ENCODE data around the gene NECAB3. TPM values are rescaled to one million over a fixed set of nuclear protein-coding genes. Genes with fewer than 3 reads are reported as not detected.

The NECAB3 gene
- total and polyA plus RNA-seq, 2 of the 13 experiments (the other 11 are each of a cell fraction or from before 2014, with no cell fraction given), result 61.5 to 65.5 TPM

DNA sequence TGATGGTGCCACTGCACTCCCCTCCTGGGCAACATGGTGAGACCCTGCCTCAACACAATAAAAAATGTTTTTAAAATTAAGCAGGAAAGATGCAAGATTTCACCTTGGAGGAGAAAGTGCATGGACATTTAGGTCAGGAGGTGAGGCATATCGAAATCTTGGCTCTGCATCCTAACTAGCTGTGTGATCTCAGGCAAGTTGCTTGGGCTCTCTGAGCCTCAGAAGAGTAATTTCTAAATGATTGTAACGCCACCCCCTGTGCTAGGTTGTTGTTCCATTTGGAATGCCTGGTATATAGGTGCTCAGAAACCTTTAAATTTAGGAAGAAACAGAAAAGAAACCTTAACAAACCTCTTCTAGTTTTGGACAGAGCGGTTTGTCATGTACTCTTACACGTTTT is 48.0 kb downstream of the NECAB3 start:
- DNase-seq (ENCODE audit: low spot score) (no peak), FAIRE-seq (no peak), ATAC-seq (no peak)
- Histone ChIP-seq H3K27me3 (ENCODE audit: control insufficient read depth in 1 of 2, insufficient read depth in 2 of 2, low read length in 2 of 2) (no peaks in the 10 kb centered on the region), H3K4me3 (replicated peaks in 1 of 3; ENCODE audit: insufficient read depth in 1 of 3, low read depth in 2 of 3, low read length in 3 of 3) (no peak overlapping the region), H3K9me3 (ENCODE audit: low read length) (no peaks in the 10 kb centered on the region), H4K20me1 (ENCODE audit: insufficient read depth, low read length) (no peaks in the 10 kb centered on the region), H3K79me2 (ENCODE audit: insufficient read depth, low read length) (no peaks in the 10 kb centered on the region), H3K27ac (ENCODE audit: extremely low read length, insufficient read depth, low read length) (no peak overlapping the region), H3K9ac (ENCODE audit: insufficient read depth, low read depth, low read length) (no peak overlapping the region), H3K4me1 (ENCODE audit: insufficient read depth, low read length) (no peaks in the 10 kb centered on the region), H2AFZ (ENCODE audit: low read length) (no peak overlapping the region), H3K36me3 (replicated peaks in 1 of 2; ENCODE audit: control insufficient read depth in 1 of 2, insufficient read depth in 2 of 2, low read length in 2 of 2) (peaks cover 27 to 73% of the 10 kb centered on the region in 2 experiments), H3K4me2 (ENCODE audit: low read depth, low read length) (no peak overlapping the region)
- 0 out of 2 replicates have a peak, but pooled peaks have one; percentile 2 for TF ChIP-seq ZNF121 (CRISPR knock-in tag; IDR thresholded peaks at IDR 0.05)
- peak; percentile 69; the same call in 1 of the 2 replicates for TF ChIP-seq ZNF768 (CRISPR knock-in tag; IDR thresholded peaks at IDR 0.05)
- TF ChIP-seq ZNF224 (CRISPR knock-in tag; IDR thresholded peaks at IDR 0.05), result no peak
- TF ChIP-seq ZKSCAN1 (IDR thresholded peaks at IDR 0.05; ENCODE audit: low read length), result no peak
- no peak for TF ChIP-seq GATAD1 (CRISPR knock-in tag; IDR thresholded peaks at IDR 0.05)
- intact Hi-C loops (cut with micrococcal nuclease; ENCODE audit: unreplicated experiment) (no loop called here), in situ Hi-C loops (cut with HindIII; ENCODE audit: extremely low pct_ligation_motif_present, low pct_unique_long_range_greater_than_20kb) (no loop called here)
- ChIA-PET POLR2A (no interaction called here), CTCF (ENCODE audit: low intra/inter-chr PET ratio, low total read pairs) (no interaction called here)
- no TSS peak for BruUV-seq (replicated peaks)
- WGBS (ENCODE audit: low lambda C conversion rate), result 98% methylated on average over 4 of the region's 4 CpGs

DNA sequence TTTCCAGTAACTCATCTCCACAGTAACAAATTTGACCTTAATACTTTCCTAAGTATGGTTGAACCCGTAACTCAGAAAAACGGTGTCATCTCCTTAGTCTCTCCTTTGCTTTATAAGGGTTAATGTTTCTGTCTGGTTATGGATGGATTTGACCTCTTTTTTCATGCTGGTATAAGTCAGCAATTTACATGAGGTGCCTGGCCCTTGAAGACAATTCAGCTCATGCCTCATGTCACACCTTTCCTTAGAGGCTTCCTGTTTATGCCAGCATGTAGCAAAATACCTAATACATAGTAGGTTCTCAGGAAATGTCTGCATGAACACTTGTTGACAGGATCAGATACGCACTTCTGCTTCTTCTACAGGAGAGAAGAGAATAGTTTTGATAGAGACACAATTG is 49.8 kb downstream of the NECAB3 start:
- Histone ChIP-seq H3K36me3 (replicated peaks in 1 of 2; ENCODE audit: control insufficient read depth in 1 of 2, insufficient read depth in 2 of 2, low read length in 2 of 2) (peaks cover 27 to 68% of the 10 kb centered on the region in 2 experiments), H3K9me3 (ENCODE audit: low read length) (no peaks in the 10 kb centered on the region), H3K79me2 (ENCODE audit: insufficient read depth, low read length) (no peaks in the 10 kb centered on the region), H3K4me2 (ENCODE audit: low read depth, low read length) (no peak overlapping the region), H4K20me1 (ENCODE audit: insufficient read depth, low read length) (no peaks in the 10 kb centered on the region), H3K4me3 (replicated peaks in 1 of 3; ENCODE audit: insufficient read depth in 1 of 3, low read depth in 2 of 3, low read length in 3 of 3) (no peak overlapping the region), H3K27me3 (ENCODE audit: control insufficient read depth in 1 of 2, insufficient read depth in 2 of 2, low read length in 2 of 2) (no peaks in the 10 kb centered on the region), H3K4me1 (ENCODE audit: insufficient read depth, low read length) (no peaks in the 10 kb centered on the region), H3K9ac (ENCODE audit: insufficient read depth, low read depth, low read length) (no peak overlapping the region), H2AFZ (ENCODE audit: low read length) (no peak overlapping the region), H3K27ac (ENCODE audit: extremely low read length, insufficient read depth, low read length) (no peak overlapping the region)
- ATAC-seq, result no peak
- BruUV-seq (replicated peaks), result no TSS peak
- CTCF ChIA-PET (ENCODE audit: low intra/inter-chr PET ratio, low total read pairs), result no interaction called here
- WGBS (ENCODE audit: low lambda C conversion rate), result 97% methylated on average over 3 of the region's 3 CpGs
- in situ Hi-C loops (cut with HindIII; ENCODE audit: extremely low pct_ligation_motif_present, low pct_unique_long_range_greater_than_20kb), result no loop called here
- no peak for TF ChIP-seq ZNF713 (CRISPR knock-in tag; IDR thresholded peaks at IDR 0.05)
- no peak for DNase-seq (ENCODE audit: low spot score)
- no peak for FAIRE-seq
- POLR2A ChIA-PET, result no interaction called here
- intact Hi-C loops (cut with micrococcal nuclease; ENCODE audit: unreplicated experiment), result no loop called here
